GM12892 (cell line): ENCODE measurements around the gene TMEM208.

ENCODE experiments used
- POLR2A ChIP-seq: IDR thresholded peaks from 2 replicates; pipeline ENCODE4 v1.6.1; 2011; ENCODE audit warnings: low read depth, low read length, control low read depth
- POLR2AphosphoS5 ChIP-seq: IDR thresholded peaks from 2 replicates; pipeline ENCODE4 v1.6.1; 2011; ENCODE audit warnings: low read depth, low read length, control low read depth
- TAF1 ChIP-seq: IDR thresholded peaks from 2 replicates; pipeline ENCODE4 v1.6.1; 2011; ENCODE audit warnings: low read depth, mild to moderate bottlenecking, control low read depth, low read length, borderline replicate concordance

GRCh38 chr16:67206838-67207248, 20.1 kb upstream of the TMEM208 start:
- TF ChIP-seq POLR2AphosphoS5 (no peak), POLR2A (no peak), TAF1 (no peak)
